ENCODE results near the gene PSMD14.

DNA sequence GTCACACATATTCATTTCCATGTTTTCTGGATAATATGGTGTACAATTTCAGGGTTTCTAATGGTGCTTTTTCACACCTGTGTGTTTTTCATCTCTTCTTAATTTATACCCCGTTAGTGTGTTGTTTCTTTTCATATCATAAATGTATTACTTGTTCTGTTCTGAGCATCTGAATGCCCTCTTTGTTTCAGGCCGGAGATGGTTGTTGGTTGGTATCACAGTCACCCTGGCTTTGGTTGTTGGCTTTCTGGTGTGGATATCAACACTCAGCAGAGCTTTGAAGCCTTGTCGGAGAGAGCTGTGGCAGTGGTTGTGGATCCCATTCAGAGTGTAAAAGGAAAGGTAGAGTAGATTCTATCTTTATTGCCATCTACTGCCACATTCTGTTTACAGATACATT is 62.8 kb downstream of the PSMD14 start:
- TF ChIP-seq POLR2AphosphoS5 (IDR thresholded peaks at IDR 0.05; ENCODE audit: low read depth, low read length): no peak
- no peak for TF ChIP-seq FOSL1 (IDR thresholded peaks at IDR 0.05; ENCODE audit: insufficient read depth, low read depth, low read length)
- TF ChIP-seq, protein P1, sequence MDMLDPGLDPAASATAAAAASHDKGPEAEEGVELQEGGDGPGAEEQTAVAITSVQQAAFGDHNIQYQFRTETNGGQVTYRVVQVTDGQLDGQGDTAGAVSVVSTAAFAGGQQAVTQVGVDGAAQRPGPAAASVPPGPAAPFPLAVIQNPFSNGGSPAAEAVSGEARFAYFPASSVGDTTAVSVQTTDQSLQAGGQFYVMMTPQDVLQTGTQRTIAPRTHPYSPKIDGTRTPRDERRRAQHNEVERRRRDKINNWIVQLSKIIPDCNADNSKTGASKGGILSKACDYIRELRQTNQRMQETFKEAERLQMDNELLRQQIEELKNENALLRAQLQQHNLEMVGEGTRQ (IDR thresholded peaks at IDR 0.05; ENCODE audit: low read length): no peak
- TF ChIP-seq ZNF274 (IDR thresholded peaks at IDR 0.05; ENCODE audit: borderline replicate concordance, extremely low read depth, low read length): no peak
- TF ChIP-seq, protein P2, sequence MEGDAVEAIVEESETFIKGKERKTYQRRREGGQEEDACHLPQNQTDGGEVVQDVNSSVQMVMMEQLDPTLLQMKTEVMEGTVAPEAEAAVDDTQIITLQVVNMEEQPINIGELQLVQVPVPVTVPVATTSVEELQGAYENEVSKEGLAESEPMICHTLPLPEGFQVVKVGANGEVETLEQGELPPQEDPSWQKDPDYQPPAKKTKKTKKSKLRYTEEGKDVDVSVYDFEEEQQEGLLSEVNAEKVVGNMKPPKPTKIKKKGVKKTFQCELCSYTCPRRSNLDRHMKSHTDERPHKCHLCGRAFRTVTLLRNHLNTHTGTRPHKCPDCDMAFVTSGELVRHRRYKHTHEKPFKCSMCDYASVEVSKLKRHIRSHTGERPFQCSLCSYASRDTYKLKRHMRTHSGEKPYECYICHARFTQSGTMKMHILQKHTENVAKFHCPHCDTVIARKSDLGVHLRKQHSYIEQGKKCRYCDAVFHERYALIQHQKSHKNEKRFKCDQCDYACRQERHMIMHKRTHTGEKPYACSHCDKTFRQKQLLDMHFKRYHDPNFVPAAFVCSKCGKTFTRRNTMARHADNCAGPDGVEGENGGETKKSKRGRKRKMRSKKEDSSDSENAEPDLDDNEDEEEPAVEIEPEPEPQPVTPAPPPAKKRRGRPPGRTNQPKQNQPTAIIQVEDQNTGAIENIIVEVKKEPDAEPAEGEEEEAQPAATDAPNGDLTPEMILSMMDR (IDR thresholded peaks at IDR 0.05; ENCODE audit: control extremely low read depth in 1 of 3, insufficient read depth in 1 of 3, low read depth in 1 of 3, low read length in 3 of 3): no peak
- TF ChIP-seq EP300 (IDR thresholded peaks at IDR 0.05; ENCODE audit: borderline replicate concordance in 1 of 2, low read depth in 2 of 2, low read length in 2 of 2): no peak
- TF ChIP-seq RXRA (IDR thresholded peaks at IDR 0.05; ENCODE audit: insufficient read depth, low read depth, low read length): no peak
- no peak for TF ChIP-seq JUND (IDR thresholded peaks at IDR 0.05; ENCODE audit: low read length)
- no peak for TF ChIP-seq KDM5A (IDR thresholded peaks at IDR 0.05; ENCODE audit: low read length)
- TF ChIP-seq CBX5 (IDR thresholded peaks at IDR 0.05; ENCODE audit: low read depth, low read length): no peak
- TF ChIP-seq SIN3A (conservative IDR thresholded peaks at IDR 0.05 in 1 of 2, IDR thresholded peaks at IDR 0.05 in 1 of 2; ENCODE audit: low read depth in 1 of 2, low read length in 2 of 2): no peak
- no peak for TF ChIP-seq YY1 (IDR thresholded peaks at IDR 0.05; ENCODE audit: low read depth, low read length)
- TF ChIP-seq SP2 (IDR thresholded peaks at IDR 0.05; ENCODE audit: low read length): no peak

Data from H1 (cell line).